ENCODE data around the gene ESYT2.
A peak's percentile ranks its signal among the peaks of the same experiment; 100 is the strongest.
"Not testable (repeated sequence)": the region's sequence is repeated elsewhere in the genome, so short reads cannot be mapped to it uniquely, and the experiment has no call there.

ESYT2 gene, protein sequence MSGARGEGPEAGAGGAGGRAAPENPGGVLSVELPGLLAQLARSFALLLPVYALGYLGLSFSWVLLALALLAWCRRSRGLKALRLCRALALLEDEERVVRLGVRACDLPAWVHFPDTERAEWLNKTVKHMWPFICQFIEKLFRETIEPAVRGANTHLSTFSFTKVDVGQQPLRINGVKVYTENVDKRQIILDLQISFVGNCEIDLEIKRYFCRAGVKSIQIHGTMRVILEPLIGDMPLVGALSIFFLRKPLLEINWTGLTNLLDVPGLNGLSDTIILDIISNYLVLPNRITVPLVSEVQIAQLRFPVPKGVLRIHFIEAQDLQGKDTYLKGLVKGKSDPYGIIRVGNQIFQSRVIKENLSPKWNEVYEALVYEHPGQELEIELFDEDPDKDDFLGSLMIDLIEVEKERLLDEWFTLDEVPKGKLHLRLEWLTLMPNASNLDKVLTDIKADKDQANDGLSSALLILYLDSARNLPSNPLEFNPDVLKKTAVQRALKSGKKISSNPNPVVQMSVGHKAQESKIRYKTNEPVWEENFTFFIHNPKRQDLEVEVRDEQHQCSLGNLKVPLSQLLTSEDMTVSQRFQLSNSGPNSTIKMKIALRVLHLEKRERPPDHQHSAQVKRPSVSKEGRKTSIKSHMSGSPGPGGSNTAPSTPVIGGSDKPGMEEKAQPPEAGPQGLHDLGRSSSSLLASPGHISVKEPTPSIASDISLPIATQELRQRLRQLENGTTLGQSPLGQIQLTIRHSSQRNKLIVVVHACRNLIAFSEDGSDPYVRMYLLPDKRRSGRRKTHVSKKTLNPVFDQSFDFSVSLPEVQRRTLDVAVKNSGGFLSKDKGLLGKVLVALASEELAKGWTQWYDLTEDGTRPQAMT

DNA sequence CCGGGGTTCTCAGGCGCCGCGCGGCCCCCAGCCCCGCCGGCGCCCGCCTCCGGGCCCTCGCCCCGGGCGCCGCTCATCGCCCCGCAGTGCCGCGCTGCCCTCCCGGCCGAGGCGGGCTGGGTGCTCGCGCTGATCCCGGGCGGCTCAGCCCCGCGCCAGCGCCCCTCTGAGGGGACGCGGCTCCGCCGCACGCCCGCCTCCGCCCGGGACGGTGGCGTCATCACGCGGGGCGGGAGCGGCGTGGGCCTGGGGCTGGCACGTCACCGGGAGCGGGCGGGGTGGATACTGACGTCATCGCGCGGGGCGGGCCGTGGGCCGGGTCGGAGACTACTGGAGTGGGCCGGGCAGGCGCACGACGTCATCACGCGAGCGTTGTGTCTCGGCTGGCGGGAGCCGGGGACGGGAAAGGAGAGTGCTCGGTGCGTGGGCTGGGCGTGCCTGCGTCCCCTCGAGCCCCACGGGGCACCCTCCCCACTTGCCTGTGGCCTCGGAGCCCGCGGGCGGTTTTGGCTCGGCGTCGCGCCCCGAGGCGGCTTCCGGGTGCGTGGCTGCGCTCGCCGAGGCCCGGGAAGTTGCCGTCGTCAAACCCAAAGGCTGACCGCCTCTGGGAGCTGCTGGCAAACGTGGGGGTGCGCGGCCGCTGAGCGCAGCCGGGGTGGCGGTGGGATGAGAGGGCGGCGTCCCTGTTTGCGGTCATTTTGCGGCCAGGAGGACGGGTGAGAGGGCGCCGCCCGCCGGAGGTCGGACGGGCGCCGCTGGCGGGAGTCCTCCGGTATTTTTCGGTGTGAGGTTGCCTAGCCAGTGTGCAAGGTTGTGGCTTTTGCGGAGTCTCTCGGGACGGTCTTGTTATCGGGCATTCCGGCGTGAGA is at the start of gene ESYT2:
Gene ESYT2 (minus strand): TSS at position 168 of the 869 bp plus-strand sequence. CDS start 91 bp downstream, at position 77.
- peak; percentile 84 for DNase-seq (ENCODE audit: low read depth)
- peak within 1 kb of the TSS; percentile 87 for H3K4me3 ChIP-seq (ENCODE audit: low read depth, low read length)

DNA sequence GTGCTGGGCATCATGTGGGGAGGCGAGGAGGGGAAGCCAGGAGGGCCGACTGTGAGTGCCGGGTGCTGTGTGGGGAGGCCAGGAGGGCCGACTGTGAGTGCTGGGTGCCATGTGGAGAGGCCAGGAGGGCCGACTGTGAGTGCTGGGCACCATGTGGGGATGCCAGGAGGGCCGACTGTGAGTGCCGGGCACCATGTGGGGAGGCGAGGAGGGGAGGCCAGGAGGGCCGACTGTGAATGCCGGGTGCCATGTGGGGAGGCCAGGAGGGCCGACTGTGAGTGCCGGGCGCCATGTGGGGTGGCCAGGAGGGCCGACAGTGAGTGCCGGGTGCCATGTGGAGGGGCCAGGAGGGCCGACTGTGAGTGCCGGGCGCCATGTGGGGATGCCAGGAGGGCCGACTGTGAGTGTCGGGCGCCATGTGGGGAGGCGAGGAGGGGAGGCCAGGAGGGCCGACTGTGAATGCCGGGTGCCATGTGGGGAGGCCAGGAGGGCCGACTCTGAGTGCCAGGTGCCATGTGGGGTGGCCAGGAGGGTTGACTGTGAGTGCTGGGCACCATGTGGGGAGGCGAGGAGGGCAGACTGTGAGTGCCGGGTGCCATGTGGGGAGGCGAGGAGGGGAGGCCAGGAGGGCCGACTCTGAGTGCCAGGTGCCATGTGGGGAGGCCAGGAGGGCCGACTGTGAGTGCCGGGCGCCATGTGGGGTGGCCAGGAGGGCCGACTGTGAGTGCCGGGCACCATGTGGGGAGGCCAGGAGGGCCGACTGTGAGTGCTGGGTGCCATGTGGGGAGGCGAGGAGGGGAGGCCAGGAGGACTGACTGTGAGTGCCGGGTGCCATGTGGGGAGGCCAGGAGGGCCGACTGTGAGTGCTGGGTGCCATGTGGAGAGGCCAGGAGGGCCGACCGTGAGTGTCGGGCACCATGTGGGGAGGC is 49.1 kb upstream of the ESYT2 start:
- H3K4me3 ChIP-seq (ENCODE audit: low read depth, low read length); DNase-seq (ENCODE audit: low read depth): not testable (repeated sequence)

DNA sequence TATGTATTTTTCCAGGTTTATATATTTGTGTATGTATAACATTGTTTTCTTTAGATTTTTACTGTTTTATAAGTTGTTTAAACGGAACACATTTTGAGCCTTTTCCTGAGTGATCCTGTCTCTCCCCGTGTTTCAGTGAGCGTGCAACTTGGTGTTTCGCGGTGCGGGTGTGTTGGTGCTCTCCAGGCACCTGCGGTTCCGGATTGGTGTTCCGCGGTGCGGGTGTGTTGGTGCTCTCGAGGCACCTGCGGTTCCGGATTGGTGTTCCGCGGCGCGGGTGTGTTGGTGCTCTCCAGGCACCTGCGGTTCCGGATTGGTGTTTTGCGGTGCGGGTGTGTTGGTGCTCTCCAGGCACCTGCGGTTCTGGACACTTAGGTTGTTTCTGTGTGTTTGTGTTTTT is 47.7 kb upstream of the ESYT2 start:
- DNase-seq (ENCODE audit: low read depth) = no peak
- H3K4me3 ChIP-seq (ENCODE audit: low read depth, low read length) = no peak overlapping the region

DNA sequence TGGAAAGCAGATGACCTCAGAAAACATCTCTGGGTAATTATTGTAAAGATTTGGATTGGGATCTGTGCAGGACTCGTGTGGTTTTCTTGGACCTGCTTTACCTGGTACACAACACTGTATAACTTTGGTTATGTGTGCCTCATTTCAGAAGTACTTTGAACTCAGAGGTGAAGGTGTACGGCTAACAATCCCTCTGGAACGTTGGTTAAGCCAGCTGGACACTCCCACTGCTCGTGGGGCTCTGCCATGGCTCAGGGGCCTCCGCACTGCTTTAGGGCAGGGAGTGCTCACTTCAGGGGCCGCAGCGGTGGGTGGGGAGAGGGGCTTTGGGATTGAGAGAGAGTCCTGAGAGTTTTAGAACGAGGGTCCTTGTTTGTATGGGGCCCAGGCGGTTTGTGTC is 40.6 kb upstream of the ESYT2 start:
- H3K4me3 ChIP-seq (ENCODE audit: low read depth, low read length) = no peak overlapping the region
- no peak for DNase-seq (ENCODE audit: low read depth)

DNA sequence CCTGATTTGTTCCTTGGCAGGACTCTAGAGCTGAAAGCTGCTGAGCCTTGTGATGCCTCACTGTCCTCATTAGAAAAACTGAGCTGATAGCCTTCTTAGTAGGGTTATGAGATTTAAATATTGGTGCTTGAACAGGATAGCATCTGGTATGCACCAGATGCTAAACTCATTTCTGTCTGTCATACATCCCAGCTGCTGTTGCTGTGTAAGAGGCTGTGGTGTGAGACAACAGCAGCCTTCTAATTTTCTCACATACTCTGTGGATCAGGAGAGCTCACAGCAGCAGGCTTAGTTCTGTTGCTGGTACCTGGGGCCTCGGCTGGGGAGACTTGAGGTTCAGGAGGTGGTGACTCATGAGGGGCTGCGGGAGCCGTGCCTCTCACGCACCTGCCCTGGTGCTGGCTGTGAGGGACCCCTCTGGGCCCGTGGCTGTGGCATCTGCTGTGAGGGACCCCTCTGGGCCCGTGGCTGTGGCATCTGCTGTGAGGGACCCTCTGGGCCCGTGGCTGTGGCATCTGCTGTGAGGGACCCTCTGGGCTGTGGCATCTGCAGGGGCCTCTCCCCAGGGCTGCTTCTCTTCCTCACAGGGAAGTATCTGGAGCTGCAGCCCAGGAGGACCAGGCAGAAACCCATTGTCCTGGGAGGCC is 39.6 kb upstream of the ESYT2 start:
- H3K4me3 ChIP-seq (ENCODE audit: low read depth, low read length) = no peak overlapping the region
- DNase-seq (ENCODE audit: low read depth) = no peak

DNA sequence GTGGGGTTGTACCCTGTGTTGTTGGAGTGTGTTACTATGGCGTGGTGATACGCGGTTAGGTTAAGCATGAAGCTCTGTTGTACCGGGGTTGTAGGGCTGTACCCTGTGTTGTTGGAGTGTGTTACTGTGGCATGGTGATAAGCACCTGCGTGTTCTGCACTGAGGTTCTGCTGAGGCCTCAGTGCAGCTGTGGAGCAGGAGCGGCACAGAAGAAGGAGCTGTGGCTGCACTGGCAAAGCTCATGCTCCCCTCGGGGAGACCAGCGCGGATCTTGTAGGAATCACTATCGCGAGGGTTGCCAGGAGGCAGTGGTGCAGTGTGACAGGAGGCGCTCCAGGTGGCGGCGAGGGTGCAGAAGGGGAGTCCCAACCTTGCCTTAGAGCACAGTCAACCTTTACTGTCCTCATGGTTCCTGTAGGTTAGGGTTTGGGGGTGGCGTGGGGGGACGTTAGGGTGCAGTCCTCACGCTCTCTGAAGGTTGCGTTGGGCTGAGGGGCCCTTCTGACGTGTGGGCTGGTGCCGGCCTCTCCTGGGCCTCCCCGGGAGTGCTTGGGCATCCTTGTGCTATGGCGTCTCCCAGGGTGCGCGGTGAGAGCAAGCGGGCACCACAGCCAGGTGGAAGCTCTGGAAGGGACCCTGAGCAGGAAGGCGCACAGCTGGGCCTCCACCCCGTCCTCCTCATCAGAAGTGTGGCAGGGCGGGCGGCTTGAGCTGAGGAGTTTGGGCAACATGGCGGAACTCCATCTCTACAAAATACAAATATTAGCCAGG is 38.1 kb upstream of the ESYT2 start:
- H3K4me3 ChIP-seq (ENCODE audit: low read depth, low read length) = no peak overlapping the region
- no peak for DNase-seq (ENCODE audit: low read depth)

DNA sequence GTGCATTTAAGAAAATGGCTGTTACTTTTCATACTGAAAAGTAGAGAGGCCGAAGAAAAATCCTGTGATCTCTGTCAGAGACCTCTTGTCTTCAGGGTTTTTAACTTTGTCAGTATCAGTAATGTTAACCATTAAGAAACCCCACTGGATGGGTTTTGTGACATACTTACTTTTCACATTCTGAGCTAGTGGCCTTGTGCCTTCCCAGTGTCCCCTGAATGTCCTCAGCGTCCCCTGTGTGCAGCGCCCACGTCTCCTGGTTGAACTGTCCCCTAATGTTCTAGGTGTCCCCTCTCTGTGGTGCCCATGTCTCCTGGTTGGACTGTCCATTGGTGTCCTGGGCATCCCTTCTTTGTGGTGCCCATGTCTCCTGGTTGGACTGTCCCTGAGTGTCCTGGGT is 36.7 kb upstream of the ESYT2 start:
- no peak overlapping the region for H3K4me3 ChIP-seq (ENCODE audit: low read depth, low read length)
- DNase-seq (ENCODE audit: low read depth) = no peak

DNA sequence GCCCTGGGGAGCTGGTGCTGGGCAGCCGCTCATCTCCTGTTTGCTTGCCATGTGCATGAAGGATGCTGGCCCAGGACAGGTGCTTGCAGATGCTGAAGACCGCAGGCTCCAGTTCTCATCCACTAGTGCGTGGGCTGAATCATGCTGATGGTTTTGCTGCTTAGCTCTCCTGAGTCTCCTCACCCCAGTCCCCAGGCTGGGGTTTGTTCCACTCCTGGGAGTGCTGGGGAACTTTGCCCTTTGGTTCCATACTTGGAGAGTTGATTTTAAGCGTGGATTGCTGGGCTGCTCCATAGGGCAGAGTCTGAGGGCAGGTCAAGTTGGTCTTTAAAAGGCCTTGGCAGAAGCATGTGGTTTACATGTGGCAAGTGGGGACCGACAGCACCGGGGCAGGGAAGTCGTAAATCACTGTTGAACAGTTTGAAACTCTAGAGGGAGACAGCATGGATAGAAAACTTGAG is 36.2 kb upstream of the ESYT2 start:
- H3K4me3 ChIP-seq (ENCODE audit: low read depth, low read length) = no peak overlapping the region
- no peak for DNase-seq (ENCODE audit: low read depth)

DNA sequence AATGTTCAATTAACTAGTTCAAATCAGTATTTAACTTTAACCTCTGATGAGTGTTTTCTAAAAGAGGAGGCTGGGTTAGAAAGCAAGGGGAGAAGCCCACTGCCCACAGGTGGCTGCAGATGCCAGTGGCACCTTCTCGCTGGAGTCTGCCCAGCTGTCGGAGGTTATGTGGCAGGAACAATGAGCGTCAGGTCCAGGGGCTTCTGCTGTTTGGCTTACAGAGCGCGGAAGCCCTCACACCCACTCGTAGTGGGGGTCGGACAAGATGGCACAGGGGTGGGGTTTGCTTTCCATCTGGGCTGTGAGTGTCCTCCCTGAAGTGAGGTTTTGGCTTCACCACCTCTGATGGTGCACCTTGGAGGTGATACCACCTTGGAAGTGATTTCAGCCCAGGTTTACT is 35.5 kb upstream of the ESYT2 start:
- DNase-seq (ENCODE audit: low read depth) = no peak
- no peak overlapping the region for H3K4me3 ChIP-seq (ENCODE audit: low read depth, low read length)

DNA sequence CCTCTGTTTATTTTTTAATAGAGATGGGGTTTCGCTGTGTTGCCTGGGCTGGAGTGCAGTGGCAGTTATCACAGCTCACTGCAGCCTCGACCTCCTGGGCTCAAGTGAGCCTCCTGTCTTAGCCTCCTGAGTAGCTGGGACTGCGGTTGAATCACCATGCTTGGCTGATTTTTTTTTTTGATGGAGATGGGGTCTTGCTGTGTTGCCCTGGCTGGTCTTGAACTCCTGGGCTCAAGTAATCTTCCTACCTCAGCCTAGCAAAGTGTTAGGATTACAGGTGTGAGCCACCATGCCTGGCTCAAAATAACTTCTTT is 35.2 kb upstream of the ESYT2 start:
- peak overlapping the region; percentile 43 for H3K4me3 ChIP-seq (ENCODE audit: low read depth, low read length)
- DNase-seq (ENCODE audit: low read depth) = no peak

DNA sequence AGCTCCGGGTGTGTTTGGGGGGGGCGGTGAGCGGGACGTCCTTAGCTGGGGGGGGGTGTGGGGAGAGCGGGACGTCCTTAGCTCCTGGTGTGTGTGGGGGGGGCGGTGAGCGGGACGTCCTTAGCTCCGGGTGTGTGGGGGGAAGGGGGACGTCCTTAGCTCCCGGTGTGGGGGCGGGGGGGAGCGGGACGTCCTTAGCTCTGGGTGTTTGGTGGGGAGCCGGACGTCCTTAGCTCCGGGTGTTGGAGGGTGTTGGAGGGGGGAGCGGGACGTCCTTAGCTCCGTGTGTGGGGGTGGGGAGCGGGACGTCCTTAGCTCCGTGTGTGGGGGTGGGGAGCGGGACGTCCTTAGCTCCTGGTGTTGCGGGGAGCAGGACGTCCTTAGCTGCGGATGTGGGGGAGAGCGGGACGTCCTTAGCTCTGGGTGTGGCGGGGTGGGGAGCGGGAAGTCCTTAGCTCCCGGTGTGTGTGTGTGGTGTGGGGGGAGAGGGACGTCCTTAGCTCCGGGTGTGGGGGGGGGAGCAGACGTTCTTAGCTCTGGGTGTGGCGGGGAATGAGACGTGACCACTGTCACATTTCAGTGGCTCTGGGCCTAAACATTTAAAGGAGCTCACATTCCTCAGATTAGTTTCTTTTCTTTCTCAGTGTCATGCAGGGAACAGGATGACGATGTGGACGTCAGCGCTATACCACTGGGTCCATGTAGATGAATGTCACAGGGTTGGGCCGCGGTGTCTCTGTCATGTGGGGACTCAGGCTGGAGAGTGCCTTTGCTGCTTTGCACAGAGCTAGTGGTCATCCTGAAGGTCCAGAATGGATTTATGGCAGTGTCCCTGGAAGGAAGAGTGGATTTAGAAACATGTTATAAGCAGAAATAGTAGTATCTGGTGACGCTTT is 34.5 kb upstream of the ESYT2 start:
- peak overlapping the region; percentile 43 for H3K4me3 ChIP-seq (ENCODE audit: low read depth, low read length)
- peak; percentile 54 for DNase-seq (ENCODE audit: low read depth)

DNA sequence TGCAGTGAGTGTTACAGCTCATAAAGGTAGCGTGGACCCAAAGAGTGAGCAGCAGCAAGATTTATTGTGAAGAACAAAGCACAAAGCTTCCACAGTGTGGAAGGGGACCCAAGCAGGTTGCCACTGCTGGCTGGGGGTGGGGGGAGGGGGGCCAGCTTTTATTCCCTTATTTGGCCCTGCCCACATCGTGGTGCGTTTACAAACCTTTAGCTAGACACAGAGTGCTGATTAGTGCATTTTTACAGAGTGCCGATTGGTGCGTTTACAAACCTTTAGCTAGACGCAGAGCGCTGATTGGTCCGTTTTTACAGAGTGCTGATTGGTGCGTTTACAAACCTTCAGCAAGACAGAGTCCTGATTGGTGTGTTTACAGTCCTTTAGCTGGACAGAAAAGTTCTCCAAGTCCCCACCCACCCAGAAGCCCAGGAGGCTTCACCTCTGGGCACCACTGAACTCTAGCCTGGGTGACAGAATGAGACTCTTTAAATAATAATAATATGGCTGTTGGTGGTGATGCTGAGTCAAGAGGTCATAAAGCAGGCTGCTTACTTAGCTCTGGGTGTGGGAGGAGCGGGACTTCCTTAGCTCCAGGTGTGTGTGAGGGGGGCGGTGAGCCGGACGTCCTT is 33.8 kb upstream of the ESYT2 start:
- not testable (repeated sequence) for DNase-seq (ENCODE audit: low read depth)
- H3K4me3 ChIP-seq (ENCODE audit: low read depth, low read length) = peak overlapping the region; percentile 43

DNA sequence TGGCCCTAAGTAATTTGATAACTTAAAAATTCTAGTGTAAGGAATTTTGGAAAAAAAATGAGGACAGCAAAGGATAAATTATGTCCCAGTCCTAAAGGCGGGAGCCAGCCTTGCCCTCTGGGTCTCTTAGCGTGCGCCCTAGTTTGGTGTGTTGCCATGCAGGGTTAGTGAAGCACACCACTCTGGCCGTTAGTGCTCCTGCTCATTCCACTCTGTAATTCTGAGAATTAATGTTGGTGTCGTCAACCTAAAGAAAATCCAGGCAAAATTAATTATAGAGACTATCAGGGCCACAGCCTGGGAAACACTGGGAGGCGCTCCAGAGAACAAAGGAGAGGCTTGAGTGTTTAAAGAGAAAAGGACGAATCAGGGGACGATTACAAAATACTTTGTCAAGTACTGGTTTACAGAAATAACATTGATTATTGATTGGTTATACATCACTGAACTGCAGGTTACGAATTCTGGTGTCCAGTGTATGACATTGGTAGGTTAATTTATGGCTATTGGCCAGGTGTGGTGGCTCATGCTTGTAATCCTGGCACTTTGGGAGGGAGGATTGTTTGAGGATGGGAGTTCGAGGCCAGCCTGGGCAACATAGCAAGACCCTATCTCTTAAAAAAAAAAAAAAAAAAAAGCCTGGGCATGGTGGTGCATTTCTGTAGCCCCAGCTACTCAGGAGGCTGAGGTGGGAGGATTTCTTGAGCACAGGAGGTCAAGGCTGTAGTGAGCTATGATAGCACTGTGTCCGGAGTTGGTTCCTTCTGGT is 32.8 kb upstream of the ESYT2 start:
- no peak for DNase-seq (ENCODE audit: low read depth)
- H3K4me3 ChIP-seq (ENCODE audit: low read depth, low read length) = no peak overlapping the region

DNA sequence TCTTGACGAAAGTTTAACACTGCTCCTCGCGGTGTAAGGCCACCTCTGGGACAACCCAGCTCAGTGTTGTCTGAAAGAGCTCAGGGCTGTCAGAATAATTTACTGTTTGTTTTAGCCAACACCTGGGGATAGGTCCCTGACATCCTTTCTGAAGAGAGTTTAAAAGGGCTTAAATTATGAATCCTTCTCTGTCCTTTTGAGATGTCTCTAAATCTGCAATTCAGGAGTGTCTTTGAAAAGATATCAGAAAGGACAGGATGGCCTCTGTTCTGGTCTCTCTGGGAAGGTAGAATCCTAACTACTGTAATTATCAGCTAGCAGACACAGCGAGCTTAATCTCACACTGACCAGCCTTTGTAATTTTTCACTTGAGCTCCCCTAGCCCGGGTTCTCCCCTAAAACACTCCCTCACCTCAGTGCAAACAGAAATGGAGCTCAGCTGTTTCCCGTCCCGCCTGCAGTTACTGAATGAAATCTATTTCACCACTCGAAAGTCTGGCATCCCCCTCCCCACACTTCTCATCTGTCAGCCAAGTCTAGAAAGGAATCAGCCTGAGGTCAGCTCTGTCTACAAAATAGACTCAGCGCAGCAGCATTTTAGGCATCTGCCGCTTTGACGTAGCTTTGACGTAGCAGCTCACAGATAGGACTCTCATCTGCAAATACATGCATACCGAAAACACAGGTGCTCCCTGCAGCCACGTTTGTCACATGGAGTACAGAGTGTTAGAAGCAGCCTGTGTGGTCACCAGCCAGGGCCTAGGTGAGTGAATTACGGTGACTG is 31.9 kb upstream of the ESYT2 start:
- no peak overlapping the region for H3K4me3 ChIP-seq (ENCODE audit: low read depth, low read length)
- no peak for DNase-seq (ENCODE audit: low read depth)

DNA sequence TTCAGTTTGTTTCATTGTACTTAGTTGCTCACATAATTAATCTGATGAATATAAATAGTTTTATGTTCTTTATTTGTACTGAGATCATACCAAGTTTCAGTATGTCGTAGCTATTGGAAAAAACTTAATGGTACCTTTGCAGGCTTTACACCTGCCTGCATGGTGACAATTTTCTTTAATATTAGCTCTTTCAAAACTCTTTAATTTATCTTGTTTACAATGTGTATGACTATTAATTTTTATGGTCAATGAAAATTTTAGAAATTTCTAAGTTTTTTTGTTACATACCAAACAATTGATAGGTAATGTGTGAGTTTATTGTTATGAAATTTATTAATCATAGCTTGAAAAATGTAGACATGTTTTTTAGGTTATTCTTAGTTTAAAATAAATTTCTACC is 31.1 kb upstream of the ESYT2 start:
- H3K4me3 ChIP-seq (ENCODE audit: low read depth, low read length) = no peak overlapping the region
- DNase-seq (ENCODE audit: low read depth) = no peak
